IMR-90 (cell line): ENCODE results near the gene LRIG1. TPM values are rescaled to one million over a fixed set of nuclear protein-coding genes. Genes with fewer than 3 reads are reported as not detected.

Source experiments
- ATAC-seq: fragments of 200-7000 bp; cut with Tn5 transposase; 2 replicates; pipeline ENCODE4 v1.9.1; 2020; ENCODE audit warnings: low read depth, mild to moderate bottlenecking, moderate library complexity
- BruUV-seq: library from RNA; stranded (reverse); fragments of 400-500 nt; replicated peaks from 2 replicates; lab custom pipeline; 2021; lab: Mats Ljungman, UMichigan
- CTCF ChIA-PET: fragments of 300-600 bp; formaldehyde crosslinking; extraction: SDS; loops from one replicate; lab custom pipeline; 2021; ENCODE audit warnings: antibody characterized with exemption; lab: Yijun Ruan, JAX
- POLR2A ChIA-PET: fragments of 300-600 bp; sonication (Branson Sonifier 250); formaldehyde crosslinking; loops from one replicate; lab custom pipeline; 2022; ENCODE audit warnings: antibody characterized with exemption; ENCODE audit not compliant: unreplicated experiment; lab: Charles Lee
- DNase-seq: peaks from one replicate; pipeline ENCODE4 v3.0.0; 2013
- H2AFZ ChIP-seq: replicated peaks from 2 replicates; pipeline ENCODE3; 2013; ENCODE audit warnings: low read length, mild to moderate bottlenecking; ENCODE audit not compliant: poor library complexity
- H2AK5ac ChIP-seq: 2 replicates; pipeline ENCODE4 v1.6.1; 2013; ENCODE audit warnings: low read depth, low read length, inconsistent platforms
- H2AK9ac ChIP-seq: replicated peaks from 2 replicates; pipeline ENCODE3; 2013; ENCODE audit warnings: mild to moderate bottlenecking, low read depth, low read length, moderate library complexity; ENCODE audit not compliant: poor library complexity
- H2BK120ac ChIP-seq: 2 replicates; pipeline ENCODE4 v1.6.1; 2013; ENCODE audit warnings: low read depth, low read length, inconsistent platforms
- H2BK15ac ChIP-seq: 3 replicates; pipeline ENCODE4 v1.6.1; 2013; ENCODE audit warnings: low read depth, low read length, inconsistent platforms
- H2BK20ac ChIP-seq: 2 replicates; pipeline ENCODE4 v1.6.1; 2013; ENCODE audit warnings: low read depth, mild to moderate bottlenecking, inconsistent platforms, low read length, moderate library complexity
- H2BK5ac ChIP-seq: 2 replicates; pipeline ENCODE4 v1.6.1; 2013; ENCODE audit warnings: mild to moderate bottlenecking, low read depth, low read length, inconsistent platforms; ENCODE audit not compliant: poor library complexity, severe bottlenecking
- H3K14ac ChIP-seq: replicated peaks from 2 replicates; pipeline ENCODE4 v1.6.1; 2013; ENCODE audit warnings: low read depth, low read length, inconsistent platforms
- H3K18ac ChIP-seq: 2 replicates; pipeline ENCODE4 v1.6.1; 2013; ENCODE audit warnings: low read depth, low read length, control low read depth
- H3K23ac ChIP-seq: 2 replicates; pipeline ENCODE4 v1.6.1; 2013; ENCODE audit warnings: low read depth, low read length, inconsistent platforms
- H3K27ac ChIP-seq: 2 replicates; pipeline ENCODE4 v1.5.1; 2013; ENCODE audit warnings: mild to moderate bottlenecking, control low read depth, low read length; ENCODE audit not compliant: insufficient read depth
- H3K27me3 ChIP-seq: 2 replicates; pipeline ENCODE4 v1.6.1; 2013; ENCODE audit warnings: low read length; ENCODE audit not compliant: control insufficient read depth, insufficient read depth
- H3K36me3 ChIP-seq: 2 replicates; pipeline ENCODE4 v1.6.1; 2013; ENCODE audit warnings: low read length, mixed read lengths; ENCODE audit not compliant: control insufficient read depth, insufficient read depth
- H3K4ac ChIP-seq: 2 replicates; pipeline ENCODE4 v1.6.1; 2013; ENCODE audit warnings: low read depth, low read length, inconsistent platforms
- H3K4me1 ChIP-seq: 2 replicates; pipeline ENCODE4 v1.6.1; 2013; ENCODE audit warnings: low read length, mixed read lengths; ENCODE audit not compliant: control insufficient read depth, insufficient read depth
- H3K4me2 ChIP-seq: 2 replicates; pipeline ENCODE4 v1.6.1; 2013; ENCODE audit warnings: low read depth, mild to moderate bottlenecking, control low read depth, low read length, moderate library complexity
- H3K4me3 ChIP-seq: 2 replicates; pipeline ENCODE4 v1.5.1; 2013; ENCODE audit warnings: low read depth, mild to moderate bottlenecking, control low read depth, low read length, moderate library complexity; ENCODE audit not compliant: insufficient read depth
- H3K56ac ChIP-seq: 2 replicates; pipeline ENCODE4 v1.6.1; 2013; ENCODE audit warnings: low read length, inconsistent platforms; ENCODE audit not compliant: insufficient read depth; ENCODE audit errors: extremely low read depth
- H3K79me1 ChIP-seq, 2 experiments: 2 replicates each; pipeline ENCODE4 v1.6.1; 2013; ENCODE audit warnings: low read length in 2 of 2, inconsistent platforms in 1 of 2, low read depth in 1 of 2
- H3K9ac ChIP-seq: 2 replicates; pipeline ENCODE4 v1.6.1; 2013; ENCODE audit warnings: low read depth, low read length, control low read depth
- H3K9me1 ChIP-seq: 2 replicates; pipeline ENCODE4 v1.6.1; 2013; ENCODE audit warnings: low read length, inconsistent platforms; ENCODE audit not compliant: insufficient read depth
- H3K9me3 ChIP-seq: 2 replicates; pipeline ENCODE4 v1.6.1; 2013; ENCODE audit warnings: low read length; ENCODE audit not compliant: control insufficient read depth, insufficient read depth
- H4K20me1 ChIP-seq: 2 replicates; pipeline ENCODE4 v1.6.1; 2013; ENCODE audit warnings: low read length, inconsistent platforms; ENCODE audit not compliant: insufficient read depth
- H4K5ac ChIP-seq: 2 replicates; pipeline ENCODE4 v1.6.1; 2013; ENCODE audit warnings: mild to moderate bottlenecking, low read depth, low read length, control low read depth
- H4K8ac ChIP-seq, 2 experiments: 2 replicates each; pipeline ENCODE4 v1.6.1; 2013; ENCODE audit warnings: low read depth in 2 of 2, low read length in 2 of 2, control low read depth in 1 of 2, inconsistent platforms in 1 of 2
- H4K91ac ChIP-seq: 2 replicates; pipeline ENCODE4 v1.6.1; 2013; ENCODE audit warnings: low read depth, low read length, inconsistent platforms; ENCODE audit not compliant: insufficient read depth
- BHLHE40 ChIP-seq: fragments of 150-350 bp; IDR thresholded peaks from 2 replicates; pipeline ENCODE4 v1.6.1; 2016; ENCODE audit warnings: mild to moderate bottlenecking, low read depth, low read length
- CEBPB ChIP-seq: IDR thresholded peaks from 2 replicates; pipeline ENCODE4 v1.6.1; 2012; ENCODE audit warnings: low read depth, low read length, improper control_type of control experiment
- CHD1 ChIP-seq: IDR thresholded peaks from 2 replicates; pipeline ENCODE4 v1.6.1; 2012; ENCODE audit warnings: low read depth, low read length, improper control_type of control experiment
- FOS ChIP-seq: fragments of 150-350 bp; IDR thresholded peaks from 2 replicates; pipeline ENCODE4 v1.6.1; 2016; ENCODE audit warnings: low read depth, low read length
- MAFK ChIP-seq: IDR thresholded peaks from 2 replicates; pipeline ENCODE4 v1.6.1; 2012; ENCODE audit warnings: low read depth, low read length, improper control_type of control experiment
- MAZ ChIP-seq: IDR thresholded peaks from 2 replicates; pipeline ENCODE4 v1.6.1; 2012; ENCODE audit warnings: low read depth, mild to moderate bottlenecking, low read length, improper control_type of control experiment, moderate library complexity, borderline replicate concordance
- MXI1 ChIP-seq: IDR thresholded peaks from 2 replicates; pipeline ENCODE4 v1.6.1; 2012; ENCODE audit warnings: low read depth, mild to moderate bottlenecking, low read length, moderate library complexity, borderline replicate concordance
- NFE2L2 ChIP-seq: fragments of 150-350 bp; IDR thresholded peaks from 2 replicates; pipeline ENCODE4 v1.6.1; 2016; ENCODE audit warnings: low read depth, mild to moderate bottlenecking, low read length
- POLR2A ChIP-seq: IDR thresholded peaks from 2 replicates; pipeline ENCODE4 v1.6.1; 2012; ENCODE audit warnings: mild to moderate bottlenecking, low read depth, low read length
- RAD21 ChIP-seq: IDR thresholded peaks from 2 replicates; pipeline ENCODE4 v1.6.1; 2012; ENCODE audit warnings: low read length, improper control_type of control experiment
- RCOR1 ChIP-seq: IDR thresholded peaks from 2 replicates; pipeline ENCODE4 v1.6.1; 2012; ENCODE audit warnings: mild to moderate bottlenecking, low read length, improper control_type of control experiment; ENCODE audit not compliant: insufficient replicate concordance
- RFX5 ChIP-seq: IDR thresholded peaks from 2 replicates; pipeline ENCODE4 v1.8.0; 2012; ENCODE audit warnings: low read depth, mild to moderate bottlenecking, low read length, moderate library complexity
- SMC3 ChIP-seq: fragments of 150-350 bp; IDR thresholded peaks from 2 replicates; pipeline ENCODE4 v1.6.1; 2016; ENCODE audit warnings: low read depth, mild to moderate bottlenecking, antibody characterized with exemption, low read length, moderate library complexity
- whole genome bisulfite sequencing, 2 experiments: methylation state at CpG; one replicate each; pipeline versions ENCODE4 v1.1.5 to v1.1.7; 2013; ENCODE audit warnings: missing lambda C conversion rate in 2 of 2; ENCODE audit not compliant: insufficient read length in 1 of 2; ENCODE audit errors: extremely low coverage in 2 of 2; 5-methylcytosine and 5-hydroxymethylcytosine counted together
- dilution Hi-C: fragments of 300-500 bp; cut with HindIII; formaldehyde crosslinking; loops from one replicate; pipeline ENCODE4 v1.14.3; 2018; ENCODE audit warnings: low sequenced_read_pairs; ENCODE audit not compliant: unreplicated experiment
- in situ Hi-C: fragments of 300-500 bp; cut with MboI; formaldehyde crosslinking; loops from 3 replicates; pipeline ENCODE4 v1.14.3; 2019; ENCODE audit warnings: low sequenced_read_pairs, inconsistent platforms, mixed read lengths
- intact Hi-C: fragments of 100-400 bp; cut with micrococcal nuclease; formaldehyde crosslinking; loops from 2 replicates; pipeline ENCODE4 v1.10.0; 2022
- polyA plus RNA-seq, 3 experiments: library from polyadenylated mRNA; depleted of rRNA; stranded (reverse); fragments of >200 nt; gene quantifications; 2 replicates each; pipeline ENCODE4 v1.2.3, GENCODE V29; 2012; ENCODE audit warnings: low replicate concordance in 1 of 3
- total RNA-seq: library from RNA; depleted of rRNA; stranded (reverse); fragments of >200 nt; gene quantifications from 2 replicates; pipeline ENCODE4 v1.2.3, GENCODE V29; 2012
- TF ChIP-seq, protein P1 (sequence below): fragments of 150-350 bp; IDR thresholded peaks from 2 replicates; pipeline ENCODE4 v1.6.1; 2017; ENCODE audit warnings: mild to moderate bottlenecking, antibody characterized with exemption, low read length, low read depth
- TF ChIP-seq, protein P2 (sequence below): fragments of 150-350 bp; IDR thresholded peaks from 2 replicates; pipeline ENCODE4 v1.6.1; 2016; ENCODE audit warnings: low read depth, mild to moderate bottlenecking, low read length, moderate library complexity, borderline replicate concordance
- TF ChIP-seq, protein P3 (sequence below): conservative IDR thresholded peaks from 2 replicates; pipeline ENCODE4 v1.5.1; 2012; ENCODE audit warnings: mild to moderate bottlenecking, low read depth, low read length, improper control_type of control experiment

Gene LRIG1
- total and polyA plus RNA-seq, 2 of the 4 experiments (the other 2 are of a cell fraction) = 62.8 to 87.8 TPM

DNA sequence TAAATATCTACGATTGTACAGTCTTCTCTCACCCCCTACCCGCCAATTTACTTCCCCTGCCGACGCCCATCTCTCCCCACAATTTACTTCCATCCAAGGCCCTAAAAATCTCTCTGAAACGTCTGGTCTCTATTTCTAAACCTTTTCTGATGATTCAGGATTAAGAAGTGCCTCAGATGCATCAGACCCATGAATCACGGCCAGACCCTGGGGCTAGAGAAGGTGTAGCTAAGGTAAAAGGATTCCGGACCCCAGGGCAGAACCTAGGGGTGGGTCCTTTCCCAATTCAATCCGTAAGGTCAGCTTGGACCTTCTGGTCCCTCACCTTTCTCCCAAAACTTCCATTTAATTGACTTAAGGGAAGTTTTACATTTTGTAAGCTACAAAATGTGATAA is 46.4 kb downstream of the LRIG1 start:
- Histone ChIP-seq H2AK9ac (no peak overlapping the region), H3K4me1 (peaks cover 6% of the 10 kb centered on the region; the same call in 1 of the 2 replicates), H2AK5ac (no peak overlapping the region), H3K27me3 (no peaks in the 10 kb centered on the region), H2BK20ac (no peak overlapping the region), H3K4ac (no peak overlapping the region), H3K9me3 (no peaks in the 10 kb centered on the region), H3K4me2 (no peak overlapping the region), H2AFZ (no peak overlapping the region), H4K5ac (no peak overlapping the region), H3K27ac (no peak overlapping the region), H3K9me1 (peaks cover 8% of the 10 kb centered on the region; the same call in 1 of the 2 replicates), H4K20me1 (peaks cover 3% of the 10 kb centered on the region; the same call in 1 of the 2 replicates), H2BK5ac (no peak overlapping the region), H4K8ac (no peak overlapping the region), H3K4me3 (no peak overlapping the region), H3K14ac (no peak overlapping the region), H3K56ac (no peak overlapping the region), H4K91ac (no peak overlapping the region), H3K36me3 (peaks cover 34% of the 10 kb centered on the region), H3K18ac (no peak overlapping the region), H3K23ac (no peak overlapping the region), H2BK120ac (no peak overlapping the region), H3K9ac (no peak overlapping the region), H2BK15ac (no peak overlapping the region), H3K79me1 (peaks cover 26 to 36% of the 10 kb centered on the region in 2 experiments)
- DNase-seq (no peak), ATAC-seq (no peak)
- no TSS peak for BruUV-seq
- POLR2A ChIA-PET = interaction anchor here (0.6 kb wide), 1 partner anchor 12 kb away, joined by 3 read pairs; no protein-coding TSS in a partner anchor
- intact Hi-C loops (no loop called here), in situ Hi-C loops (no loop called here), dilution Hi-C loops (no loop called here)
- no CpG with 5 or more reads among the region's 8 CpGs for WGBS, 2 experiments
- TF ChIP-seq, protein P1, sequence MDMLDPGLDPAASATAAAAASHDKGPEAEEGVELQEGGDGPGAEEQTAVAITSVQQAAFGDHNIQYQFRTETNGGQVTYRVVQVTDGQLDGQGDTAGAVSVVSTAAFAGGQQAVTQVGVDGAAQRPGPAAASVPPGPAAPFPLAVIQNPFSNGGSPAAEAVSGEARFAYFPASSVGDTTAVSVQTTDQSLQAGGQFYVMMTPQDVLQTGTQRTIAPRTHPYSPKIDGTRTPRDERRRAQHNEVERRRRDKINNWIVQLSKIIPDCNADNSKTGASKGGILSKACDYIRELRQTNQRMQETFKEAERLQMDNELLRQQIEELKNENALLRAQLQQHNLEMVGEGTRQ = no peak
- TF ChIP-seq NFE2L2 (no peak), POLR2A (no peak), MAFK (no peak), SMC3 (no peak), MXI1 (no peak), RAD21 (no peak), RCOR1 (no peak), MAZ (no peak), FOS (no peak), RFX5 (no peak), CEBPB (no peak), CHD1 (no peak), BHLHE40 (no peak)
- TF ChIP-seq, protein P2, sequence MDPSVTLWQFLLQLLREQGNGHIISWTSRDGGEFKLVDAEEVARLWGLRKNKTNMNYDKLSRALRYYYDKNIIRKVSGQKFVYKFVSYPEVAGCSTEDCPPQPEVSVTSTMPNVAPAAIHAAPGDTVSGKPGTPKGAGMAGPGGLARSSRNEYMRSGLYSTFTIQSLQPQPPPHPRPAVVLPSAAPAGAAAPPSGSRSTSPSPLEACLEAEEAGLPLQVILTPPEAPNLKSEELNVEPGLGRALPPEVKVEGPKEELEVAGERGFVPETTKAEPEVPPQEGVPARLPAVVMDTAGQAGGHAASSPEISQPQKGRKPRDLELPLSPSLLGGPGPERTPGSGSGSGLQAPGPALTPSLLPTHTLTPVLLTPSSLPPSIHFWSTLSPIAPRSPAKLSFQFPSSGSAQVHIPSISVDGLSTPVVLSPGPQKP = no peak
- TF ChIP-seq, protein P3, sequence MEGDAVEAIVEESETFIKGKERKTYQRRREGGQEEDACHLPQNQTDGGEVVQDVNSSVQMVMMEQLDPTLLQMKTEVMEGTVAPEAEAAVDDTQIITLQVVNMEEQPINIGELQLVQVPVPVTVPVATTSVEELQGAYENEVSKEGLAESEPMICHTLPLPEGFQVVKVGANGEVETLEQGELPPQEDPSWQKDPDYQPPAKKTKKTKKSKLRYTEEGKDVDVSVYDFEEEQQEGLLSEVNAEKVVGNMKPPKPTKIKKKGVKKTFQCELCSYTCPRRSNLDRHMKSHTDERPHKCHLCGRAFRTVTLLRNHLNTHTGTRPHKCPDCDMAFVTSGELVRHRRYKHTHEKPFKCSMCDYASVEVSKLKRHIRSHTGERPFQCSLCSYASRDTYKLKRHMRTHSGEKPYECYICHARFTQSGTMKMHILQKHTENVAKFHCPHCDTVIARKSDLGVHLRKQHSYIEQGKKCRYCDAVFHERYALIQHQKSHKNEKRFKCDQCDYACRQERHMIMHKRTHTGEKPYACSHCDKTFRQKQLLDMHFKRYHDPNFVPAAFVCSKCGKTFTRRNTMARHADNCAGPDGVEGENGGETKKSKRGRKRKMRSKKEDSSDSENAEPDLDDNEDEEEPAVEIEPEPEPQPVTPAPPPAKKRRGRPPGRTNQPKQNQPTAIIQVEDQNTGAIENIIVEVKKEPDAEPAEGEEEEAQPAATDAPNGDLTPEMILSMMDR = no peak
- CTCF ChIA-PET = no interaction called here
